GM21786 (cell line): Measurements from ENCODE around the gene TAF4B.
"Not testable (repeated sequence)": the region's sequence is repeated elsewhere in the genome, so short reads cannot be mapped to it uniquely, and the experiment has no call there.

Experiments
- ATAC-seq: cut with Tn5 transposase; IDR thresholded peaks from one replicate; pipeline ENCODE4 v1.9.1; 2021; ENCODE audit not compliant: unreplicated experiment

Gene TAF4B, protein sequence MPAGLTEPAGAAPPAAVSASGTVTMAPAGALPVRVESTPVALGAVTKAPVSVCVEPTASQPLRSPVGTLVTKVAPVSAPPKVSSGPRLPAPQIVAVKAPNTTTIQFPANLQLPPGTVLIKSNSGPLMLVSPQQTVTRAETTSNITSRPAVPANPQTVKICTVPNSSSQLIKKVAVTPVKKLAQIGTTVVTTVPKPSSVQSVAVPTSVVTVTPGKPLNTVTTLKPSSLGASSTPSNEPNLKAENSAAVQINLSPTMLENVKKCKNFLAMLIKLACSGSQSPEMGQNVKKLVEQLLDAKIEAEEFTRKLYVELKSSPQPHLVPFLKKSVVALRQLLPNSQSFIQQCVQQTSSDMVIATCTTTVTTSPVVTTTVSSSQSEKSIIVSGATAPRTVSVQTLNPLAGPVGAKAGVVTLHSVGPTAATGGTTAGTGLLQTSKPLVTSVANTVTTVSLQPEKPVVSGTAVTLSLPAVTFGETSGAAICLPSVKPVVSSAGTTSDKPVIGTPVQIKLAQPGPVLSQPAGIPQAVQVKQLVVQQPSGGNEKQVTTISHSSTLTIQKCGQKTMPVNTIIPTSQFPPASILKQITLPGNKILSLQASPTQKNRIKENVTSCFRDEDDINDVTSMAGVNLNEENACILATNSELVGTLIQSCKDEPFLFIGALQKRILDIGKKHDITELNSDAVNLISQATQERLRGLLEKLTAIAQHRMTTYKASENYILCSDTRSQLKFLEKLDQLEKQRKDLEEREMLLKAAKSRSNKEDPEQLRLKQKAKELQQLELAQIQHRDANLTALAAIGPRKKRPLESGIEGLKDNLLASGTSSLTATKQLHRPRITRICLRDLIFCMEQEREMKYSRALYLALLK

DNA sequence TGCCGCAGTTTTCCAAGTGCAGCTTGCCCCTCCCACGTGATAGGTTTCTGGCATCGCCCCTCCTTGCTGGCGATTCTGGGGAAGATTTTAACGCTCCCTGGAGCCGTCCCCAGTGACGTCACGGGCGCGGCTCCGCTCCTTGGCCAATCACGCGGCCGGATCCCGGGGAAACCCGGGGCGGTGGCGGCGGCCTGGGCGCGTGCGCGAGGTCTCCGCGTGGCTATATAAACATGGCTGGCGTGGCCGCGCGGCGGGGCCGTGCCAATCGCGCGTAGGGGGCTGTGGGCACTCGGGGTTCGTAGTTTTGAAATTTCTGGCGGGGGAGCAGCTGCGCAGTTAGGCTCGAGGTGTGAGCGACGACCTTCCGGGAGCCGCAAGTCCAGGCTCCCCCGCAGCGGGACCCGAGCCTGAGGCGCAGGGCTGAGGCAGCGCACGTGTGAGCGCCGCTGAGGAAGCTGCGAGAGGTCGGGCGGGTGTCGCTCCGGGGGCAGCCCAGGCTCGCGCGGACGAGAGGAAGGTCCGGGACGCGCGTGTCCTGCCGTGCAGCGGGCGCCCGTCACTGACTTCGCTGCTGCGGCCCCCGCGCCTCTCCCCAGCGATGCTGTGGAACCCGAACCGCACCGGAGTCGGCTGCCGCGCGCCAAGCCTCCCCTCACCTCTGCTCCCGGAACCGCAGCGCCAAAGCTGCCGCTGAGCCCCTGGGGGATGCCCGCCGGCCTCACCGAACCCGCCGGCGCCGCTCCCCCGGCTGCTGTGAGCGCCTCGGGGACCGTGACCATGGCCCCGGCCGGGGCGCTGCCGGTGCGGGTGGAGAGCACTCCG lies at the start of gene TAF4B:
TSS of gene TAF4B (plus strand) at position 217 of the 822 bp plus-strand sequence. CDS start at position 706, 489 bp downstream.
- peak; percentile 85 for ATAC-seq

DNA sequence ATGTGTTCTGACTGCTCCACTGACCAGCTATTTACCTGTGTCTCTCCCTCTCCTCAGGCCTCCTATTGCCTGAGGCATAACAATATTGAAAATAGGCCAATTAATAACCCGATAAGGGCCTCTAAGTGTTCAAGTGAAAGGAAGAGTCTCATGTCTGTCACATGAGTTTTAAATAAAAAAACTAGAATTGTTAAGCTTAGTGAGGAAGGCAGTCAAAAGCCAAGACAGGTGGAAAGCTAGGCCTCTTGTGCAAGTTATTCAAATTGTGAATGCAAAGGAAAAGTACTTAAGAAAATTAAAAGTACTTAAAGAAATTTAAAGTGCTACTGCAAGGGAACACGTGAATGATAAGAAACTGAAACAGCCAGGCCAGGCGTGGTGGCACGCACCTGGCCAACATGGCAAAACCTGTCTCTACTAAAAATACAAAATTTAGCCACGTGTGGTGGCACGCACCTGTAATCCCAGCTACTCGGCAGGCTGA lies 44.9 kb upstream of the TAF4B start:
- no peak for ATAC-seq

DNA sequence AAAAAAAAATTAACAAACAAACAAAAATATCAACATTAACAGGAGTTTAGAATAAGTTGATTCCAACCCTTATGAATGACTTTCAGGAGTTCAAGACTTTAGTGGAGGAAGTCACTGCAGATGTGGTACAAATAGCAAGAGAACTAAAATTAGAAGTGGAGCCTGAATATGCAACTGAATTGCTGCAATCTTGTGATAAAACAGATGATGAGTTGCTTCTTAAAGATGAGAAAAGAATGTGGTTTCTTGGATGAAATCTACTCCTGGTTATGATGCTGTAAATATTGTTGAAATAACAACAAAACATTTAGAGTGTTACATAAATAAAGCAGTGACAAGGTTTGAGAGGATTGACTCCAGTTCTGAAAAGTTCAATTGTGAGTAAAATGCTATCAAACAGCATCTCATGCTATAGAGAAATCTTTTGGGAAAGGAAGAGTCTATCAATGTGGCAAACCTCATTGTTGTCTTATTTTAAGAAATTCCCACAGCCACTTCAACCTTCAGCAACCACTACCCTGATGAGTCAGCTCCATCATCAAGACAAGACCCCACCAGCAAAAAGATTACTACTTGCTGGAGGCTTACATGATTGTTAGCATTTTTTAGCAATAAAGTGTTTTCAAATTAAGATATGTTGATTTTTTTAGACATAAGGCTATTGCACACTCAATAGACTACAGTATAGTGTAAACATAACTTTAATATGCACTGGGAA lies 42.7 kb upstream of the TAF4B start:
- ATAC-seq = no peak

DNA sequence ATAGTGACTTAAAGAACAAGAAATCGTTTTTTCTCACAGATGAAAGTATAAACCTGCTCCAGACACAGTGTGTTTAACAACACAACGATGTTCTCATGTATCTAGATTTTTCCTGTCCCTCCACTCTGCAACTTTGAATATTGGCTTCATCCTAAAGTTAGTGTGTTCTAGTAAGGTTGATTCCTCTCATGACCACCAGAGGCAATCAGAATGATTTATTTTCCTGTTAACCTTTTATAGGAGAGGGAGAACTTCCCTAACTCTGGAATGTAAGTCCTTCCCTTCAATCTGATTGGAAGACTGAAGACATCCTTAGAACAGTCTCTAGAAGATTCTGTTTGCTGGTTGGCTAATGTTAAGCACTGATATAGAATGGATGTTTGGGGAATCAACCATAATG lies 41.0 kb upstream of the TAF4B start:
- no peak for ATAC-seq

DNA sequence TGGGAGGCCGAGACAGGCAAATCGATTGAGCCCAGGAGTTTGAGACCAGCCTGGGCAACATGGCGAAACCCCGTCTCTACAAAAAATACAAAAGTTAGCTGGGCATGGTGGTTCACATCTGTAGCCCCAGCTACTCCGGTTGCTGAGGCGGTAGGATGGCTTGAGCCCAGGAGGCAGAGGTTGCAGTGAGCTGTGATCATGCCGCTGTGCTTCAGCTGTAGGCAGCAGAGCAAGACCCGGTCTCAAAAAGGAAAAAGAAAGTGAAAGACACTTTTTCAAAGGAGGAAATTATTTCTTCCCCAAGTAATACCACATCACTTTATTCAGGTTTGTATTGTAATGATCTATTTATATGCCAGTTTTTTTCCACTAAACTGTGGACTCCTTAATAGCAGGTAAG lies 35.7 kb upstream of the TAF4B start:
- peak; percentile 86 for ATAC-seq

DNA sequence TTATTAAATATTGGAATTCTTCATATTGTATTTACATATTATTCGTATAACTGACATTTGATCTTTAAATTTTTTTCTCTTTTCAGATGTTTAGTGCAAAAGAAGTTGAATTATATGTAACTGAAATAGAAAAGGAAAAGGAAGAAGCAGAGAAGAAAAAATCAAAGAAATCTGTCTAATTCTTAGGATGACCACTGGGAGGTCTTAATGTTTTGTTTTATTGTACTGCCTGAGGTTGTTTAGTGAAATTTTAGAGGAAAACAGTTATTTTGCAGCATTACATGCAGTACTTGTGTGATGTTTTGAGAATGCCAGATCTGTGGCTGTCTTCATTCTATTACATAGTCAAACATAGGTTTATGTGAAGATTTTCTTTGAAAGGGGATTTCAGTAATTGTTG lies 34.0 kb upstream of the TAF4B start:
- ATAC-seq = no peak

DNA sequence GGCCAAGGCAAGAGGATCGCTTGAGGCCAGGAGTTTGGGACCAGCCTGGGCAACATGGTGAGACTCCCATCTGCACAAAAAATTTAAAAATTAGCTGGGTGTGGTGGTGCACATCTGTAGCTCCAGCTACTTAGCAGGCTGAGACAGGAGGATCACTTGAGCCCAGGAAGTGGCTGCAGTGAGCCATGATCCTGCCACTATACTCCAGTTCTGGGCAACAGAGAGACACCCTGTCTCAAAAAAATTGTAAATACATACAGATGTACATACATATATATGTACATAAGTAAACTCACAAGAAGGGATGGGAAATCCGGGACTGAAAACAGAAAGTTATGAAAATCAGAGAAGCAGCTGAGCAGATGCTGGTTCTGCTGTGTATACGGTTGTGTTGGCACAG lies 29.6 kb upstream of the TAF4B start:
- ATAC-seq = no peak

DNA sequence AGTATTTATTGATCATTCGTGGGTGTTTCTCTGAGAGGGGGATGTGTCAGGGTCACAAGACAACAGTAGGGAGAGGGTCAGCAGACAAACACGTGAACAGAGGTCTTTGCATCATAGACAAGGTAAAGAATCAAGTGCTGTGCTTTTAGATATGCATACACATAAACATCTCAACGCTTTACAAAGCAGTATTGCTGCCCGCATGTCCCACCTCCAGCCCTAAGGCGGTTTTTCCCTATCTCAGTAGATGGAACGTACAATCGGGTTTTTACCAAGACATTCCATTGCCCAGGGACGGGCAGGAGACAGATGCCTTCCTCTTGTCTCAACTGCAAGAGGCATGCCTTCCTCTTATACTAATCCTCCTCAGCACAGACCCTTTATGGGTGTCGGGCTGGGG lies 24.2 kb upstream of the TAF4B start:
- not testable (repeated sequence) for ATAC-seq

DNA sequence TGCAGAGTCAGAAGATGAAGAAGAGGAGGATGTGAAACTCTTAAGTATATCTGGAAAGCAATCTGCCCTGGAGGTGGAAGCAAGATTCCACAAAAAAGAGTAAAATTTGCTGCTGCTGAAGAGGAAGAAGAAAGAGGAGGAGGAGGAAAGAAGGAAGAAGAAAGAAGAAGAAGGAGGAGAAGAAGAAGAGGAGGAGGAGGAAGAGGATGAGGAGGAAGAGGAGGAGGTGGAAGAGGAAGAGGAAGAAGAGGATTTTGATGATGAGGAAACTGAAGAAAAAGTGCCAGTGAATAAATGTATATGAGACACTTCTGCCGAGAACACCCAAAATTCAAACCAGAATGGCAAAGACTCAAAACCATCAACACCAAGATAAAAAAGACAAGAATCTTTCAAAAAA lies 20.9 kb upstream of the TAF4B start:
- no peak for ATAC-seq

DNA sequence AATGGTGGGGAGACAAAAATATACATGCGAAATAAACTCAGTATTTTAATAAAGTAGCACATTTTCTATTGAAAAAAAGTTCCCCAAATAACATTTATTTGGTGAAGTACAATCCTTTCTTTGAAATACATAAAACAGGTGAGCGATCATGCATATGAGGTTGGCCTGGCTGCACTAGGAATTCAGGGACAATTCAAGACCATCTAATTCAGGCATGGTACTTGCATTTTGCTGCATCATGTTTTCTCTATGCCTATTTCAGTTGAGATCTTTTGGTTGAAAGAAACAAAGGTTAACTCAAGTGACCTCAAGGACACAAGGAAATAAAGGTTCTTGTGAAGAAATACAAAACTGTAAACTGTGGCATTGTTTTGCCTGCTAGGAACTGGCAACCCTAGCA lies 19.8 kb upstream of the TAF4B start:
- no peak for ATAC-seq

DNA sequence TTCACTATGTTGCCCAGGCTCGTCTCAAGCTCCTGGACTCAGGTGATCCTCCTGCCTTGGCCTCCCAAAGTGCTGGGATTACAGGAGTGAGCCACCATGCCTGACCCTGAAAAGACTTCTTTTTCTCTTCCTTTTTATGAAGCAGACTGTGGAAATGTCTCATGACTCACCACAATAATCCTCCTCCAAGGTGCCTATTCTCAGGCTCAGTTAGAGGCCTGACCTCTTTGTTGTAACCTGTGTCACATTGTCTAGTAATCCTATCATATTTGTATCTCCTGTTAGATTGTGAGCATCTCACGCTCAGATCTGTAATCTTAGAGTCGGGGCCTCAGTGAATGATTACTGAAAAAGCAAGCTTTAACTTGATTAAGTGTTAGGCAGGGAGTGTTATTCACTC lies 18.3 kb upstream of the TAF4B start:
- no peak for ATAC-seq

DNA sequence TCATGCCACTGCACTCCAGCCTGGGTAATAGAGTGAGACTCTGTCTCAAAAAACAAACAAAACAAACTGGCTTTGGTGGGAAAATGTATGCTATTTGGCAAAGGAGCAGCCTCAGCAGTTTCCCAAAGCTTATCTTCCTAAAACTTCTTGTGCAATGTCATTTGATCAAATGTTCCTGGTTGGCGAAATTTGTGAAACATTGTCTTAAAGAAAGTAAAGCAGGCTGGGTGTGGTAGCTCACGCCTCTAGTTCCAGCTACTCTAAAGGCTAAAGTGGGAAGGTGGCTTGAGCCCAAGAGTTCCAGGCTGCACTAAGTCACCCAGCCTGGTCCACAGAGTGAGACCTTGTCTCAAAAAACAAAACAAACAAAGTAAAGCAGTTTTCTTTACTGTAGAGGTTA lies 17.3 kb upstream of the TAF4B start:
- no peak for ATAC-seq

DNA sequence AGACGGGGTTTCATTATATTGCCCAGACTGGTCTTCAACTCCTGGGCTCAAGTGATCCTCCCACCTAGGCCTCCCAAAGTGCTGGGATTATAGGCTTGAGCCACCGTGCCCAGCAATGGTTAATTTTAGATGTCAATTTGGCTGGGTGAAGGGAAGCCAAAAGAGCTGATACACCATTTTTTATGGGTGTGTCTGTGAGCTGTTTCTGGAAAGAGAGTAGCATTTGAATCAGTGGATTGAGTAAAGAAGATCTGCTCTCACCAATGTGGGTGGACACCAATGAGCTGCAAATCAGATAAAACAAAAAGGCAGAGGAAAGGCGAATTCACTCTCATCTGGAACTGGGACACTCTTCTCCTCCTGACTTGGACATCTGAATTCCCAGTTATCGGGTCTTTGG lies 16.1 kb upstream of the TAF4B start:
- ATAC-seq = no peak

DNA sequence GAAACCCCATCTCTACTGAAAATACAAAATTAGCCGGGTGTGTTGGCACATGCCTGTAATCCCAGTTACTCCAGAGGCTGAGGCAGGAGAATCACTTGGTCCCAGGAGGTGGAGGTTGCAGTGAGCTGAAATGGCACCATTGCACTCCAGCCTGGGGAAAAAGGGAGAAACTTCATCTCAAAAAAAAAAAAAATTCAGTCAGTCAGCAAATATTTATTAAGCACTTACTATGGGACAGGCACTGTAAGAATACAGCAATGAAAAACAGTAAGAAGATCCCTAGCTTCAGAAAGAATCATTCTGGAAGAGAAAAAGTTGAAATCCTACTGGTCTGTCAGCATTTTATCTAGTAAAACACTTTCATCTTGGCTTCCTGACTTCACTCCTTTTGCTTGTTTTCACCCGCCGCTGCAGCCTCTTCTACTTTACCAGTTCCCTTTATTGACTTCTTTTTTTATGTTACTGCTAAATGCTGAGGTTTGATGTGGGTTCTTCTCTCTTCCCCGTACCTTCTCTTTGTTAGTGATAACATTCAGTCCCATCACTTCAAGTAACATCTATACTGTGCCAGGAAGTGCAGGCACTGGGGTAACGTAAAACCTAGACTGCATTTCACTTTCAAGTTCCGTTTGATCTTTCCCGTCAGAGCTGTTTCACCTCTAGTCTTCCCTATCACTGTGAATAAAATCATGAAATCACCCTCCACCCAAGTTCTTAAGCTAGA lies 10.8 kb upstream of the TAF4B start:
- peak; percentile 99 for ATAC-seq

DNA sequence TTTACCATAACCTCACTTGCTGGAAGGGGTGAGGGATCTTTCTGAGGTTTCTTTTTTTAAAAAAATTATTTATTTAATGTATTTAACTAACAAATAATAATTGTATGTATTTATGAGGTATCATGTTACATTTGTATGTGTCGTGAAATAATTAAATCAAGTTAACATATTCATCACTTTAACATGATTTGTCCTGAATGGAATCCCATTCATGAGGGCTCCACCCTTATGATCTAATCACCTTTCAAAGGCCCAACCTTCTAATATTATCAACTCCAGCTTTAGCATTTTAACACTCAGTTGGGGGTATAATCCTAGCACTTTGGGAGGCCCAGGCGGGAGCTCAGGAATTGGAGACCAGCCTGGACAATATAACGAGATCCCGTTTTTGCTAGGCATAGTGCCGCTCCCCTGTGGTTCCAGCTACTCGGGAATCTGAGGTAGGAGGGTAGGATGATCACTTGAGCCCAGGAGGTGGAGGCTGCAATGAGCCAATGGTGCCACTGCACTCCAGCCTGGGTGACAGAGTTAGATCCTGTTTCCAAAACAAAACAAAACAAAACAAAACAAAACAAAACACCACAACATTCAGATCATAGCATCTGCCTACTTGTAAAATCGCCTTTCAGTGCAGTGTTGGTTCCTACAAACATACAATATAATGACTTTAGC lies 1.1 kb upstream of the TAF4B start:
- ATAC-seq = no peak

DNA sequence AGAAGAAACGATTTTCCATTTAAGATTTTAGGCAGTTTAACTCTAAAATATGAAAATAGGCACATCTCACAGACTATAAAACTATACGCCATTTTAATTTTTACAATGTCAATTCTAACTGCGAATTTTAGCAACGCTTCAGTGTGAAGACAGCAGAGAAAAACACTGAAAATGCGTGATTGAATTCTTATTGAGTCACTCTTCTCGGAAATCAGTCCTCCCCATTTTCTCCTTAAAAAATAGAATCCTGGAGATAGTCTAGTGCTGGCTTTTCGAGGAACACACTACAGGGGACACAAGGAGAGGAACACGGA lies 373 bp upstream of the TAF4B start:
- ATAC-seq = no peak

DNA sequence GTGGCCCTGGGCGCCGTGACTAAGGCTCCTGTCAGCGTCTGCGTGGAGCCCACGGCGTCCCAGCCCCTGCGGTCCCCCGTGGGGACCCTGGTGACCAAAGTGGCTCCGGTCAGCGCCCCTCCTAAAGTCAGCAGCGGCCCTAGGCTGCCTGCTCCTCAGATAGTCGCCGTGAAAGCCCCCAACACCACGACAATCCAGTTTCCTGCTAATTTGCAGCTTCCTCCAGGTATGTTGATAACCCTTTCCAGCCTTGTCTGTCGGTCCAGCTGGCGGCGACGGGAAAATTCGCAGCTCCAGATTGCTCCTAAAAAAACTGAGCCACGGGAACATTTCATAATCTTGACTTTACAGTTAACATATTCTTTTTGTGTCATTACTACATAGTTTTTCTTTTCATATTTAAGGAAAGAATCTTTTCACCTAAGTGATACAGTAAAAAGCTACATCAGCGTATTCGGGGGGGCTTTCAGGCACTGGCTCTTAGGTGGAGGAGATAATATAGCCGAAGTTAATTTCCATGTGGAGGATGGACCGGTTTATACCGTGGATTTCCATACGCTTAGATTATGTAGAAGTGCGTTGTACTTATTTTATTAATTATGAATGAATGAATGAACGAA lies 916 bp downstream of the TAF4B start:
- ATAC-seq = no peak

DNA sequence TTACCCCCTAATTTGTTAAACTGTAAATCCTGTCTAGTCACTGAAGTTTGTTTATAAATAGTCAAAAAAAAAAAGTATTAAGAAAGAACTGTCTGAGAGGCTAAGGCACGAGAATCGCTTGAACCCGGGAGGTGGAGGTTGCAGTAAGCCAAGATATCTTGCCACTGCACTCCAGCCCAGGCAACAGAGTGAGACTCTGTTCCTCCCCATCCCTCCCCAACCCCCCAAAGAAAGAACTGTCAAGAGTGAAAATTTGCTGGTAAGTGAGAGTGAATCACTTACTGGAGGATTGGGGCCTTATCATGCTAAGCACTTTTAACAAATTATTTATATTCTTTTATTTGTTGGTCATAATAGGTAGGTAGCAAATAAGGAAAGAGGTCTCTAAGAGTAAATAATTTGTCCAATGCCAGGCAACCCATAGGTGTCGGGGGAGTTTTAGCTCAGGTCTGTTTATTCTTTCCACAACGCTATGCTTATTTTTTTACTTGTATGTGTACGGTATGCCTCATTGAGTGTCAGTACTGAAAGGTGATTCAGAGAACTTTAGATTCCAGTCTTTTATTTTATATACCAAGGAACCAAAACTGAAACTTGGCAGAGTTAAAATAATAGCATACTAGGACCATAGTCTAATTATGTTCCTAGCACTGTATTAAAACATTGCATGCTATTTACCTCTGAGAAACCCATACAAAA lies 2.5 kb downstream of the TAF4B start:
- ATAC-seq = no peak
